ENCODE data around the gene ARL5C. TPM values are rescaled to one million over a fixed set of nuclear protein-coding genes. Genes with fewer than 3 reads are reported as not detected.
A peak's percentile ranks its signal among the peaks of the same experiment; 100 is the strongest.

ARL5C gene
- total and polyA plus RNA-seq, 8 donors = 0.31 to 1.0 (median 0.73) TPM; not detected in 3

DNA sequence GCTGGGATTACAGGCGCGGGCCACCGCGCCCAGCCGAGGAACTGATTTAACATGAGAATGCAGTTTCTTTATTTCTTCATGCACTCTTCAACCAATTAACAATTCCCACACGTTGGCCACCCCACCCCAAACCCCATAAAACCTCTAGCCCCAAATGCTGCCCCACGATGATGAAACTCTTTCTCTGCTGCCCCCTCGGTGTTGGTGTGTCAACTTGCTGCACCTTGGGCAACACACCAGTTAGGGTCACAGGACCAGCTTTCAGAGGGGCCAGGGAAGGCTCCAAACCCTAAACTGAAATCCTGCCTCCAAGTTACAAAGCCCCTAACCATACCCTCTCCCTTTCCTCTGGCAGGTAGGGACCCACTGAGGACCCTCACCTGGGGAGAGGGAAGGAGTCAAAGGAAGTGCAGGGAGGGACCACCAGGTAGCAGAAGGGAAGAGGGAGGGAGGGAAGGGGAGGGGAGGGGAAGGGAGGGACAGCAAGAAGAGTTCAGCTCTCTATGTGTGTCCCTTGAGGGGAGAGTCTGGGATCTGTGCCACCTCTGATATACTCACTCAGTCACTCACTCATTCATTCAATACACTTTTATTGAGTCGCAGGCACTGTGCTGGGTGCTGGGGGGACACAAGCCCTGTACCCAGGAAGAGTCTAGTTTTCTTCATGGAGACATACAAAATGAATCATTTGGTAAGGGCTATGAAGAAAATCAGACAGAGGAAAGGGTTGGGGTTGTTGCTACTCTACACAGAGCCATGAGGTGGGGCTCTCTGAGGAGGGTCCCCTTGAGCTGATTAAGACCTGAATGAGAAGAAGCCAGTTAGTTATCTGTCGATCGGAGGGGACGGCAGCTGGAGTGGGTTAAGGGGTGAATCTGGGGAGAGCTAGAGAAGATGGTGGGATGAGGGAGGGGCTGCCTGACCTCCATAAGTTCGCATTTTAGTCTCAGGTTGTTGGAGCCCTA lies 18.5 kb downstream of the ARL5C start:
- H3K4me3 ChIP-seq = no peak overlapping the region
- H3K9me3 ChIP-seq = no peaks in the 10 kb centered on the region
- FAIRE-seq = no peak
- H3K4me1 ChIP-seq = peaks cover 0 to 14% (median 0%) of the 10 kb centered on the region in 3 donors
- no peak for ATAC-seq
- intact Hi-C loops (cut with DNase I) = no loop called here
- H3K27ac ChIP-seq = no peak overlapping the region
- H3K36me3 ChIP-seq = no peaks in the 10 kb centered on the region
- 61% methylated on average over 13 of the region's 13 CpGs for WGBS, 2 donors
- no peaks in the 10 kb centered on the region for H3K27me3 ChIP-seq
- TF ChIP-seq, protein P1, sequence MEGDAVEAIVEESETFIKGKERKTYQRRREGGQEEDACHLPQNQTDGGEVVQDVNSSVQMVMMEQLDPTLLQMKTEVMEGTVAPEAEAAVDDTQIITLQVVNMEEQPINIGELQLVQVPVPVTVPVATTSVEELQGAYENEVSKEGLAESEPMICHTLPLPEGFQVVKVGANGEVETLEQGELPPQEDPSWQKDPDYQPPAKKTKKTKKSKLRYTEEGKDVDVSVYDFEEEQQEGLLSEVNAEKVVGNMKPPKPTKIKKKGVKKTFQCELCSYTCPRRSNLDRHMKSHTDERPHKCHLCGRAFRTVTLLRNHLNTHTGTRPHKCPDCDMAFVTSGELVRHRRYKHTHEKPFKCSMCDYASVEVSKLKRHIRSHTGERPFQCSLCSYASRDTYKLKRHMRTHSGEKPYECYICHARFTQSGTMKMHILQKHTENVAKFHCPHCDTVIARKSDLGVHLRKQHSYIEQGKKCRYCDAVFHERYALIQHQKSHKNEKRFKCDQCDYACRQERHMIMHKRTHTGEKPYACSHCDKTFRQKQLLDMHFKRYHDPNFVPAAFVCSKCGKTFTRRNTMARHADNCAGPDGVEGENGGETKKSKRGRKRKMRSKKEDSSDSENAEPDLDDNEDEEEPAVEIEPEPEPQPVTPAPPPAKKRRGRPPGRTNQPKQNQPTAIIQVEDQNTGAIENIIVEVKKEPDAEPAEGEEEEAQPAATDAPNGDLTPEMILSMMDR (IDR thresholded peaks at IDR 0.05) = no peak
- no peak for DNase-seq

DNA sequence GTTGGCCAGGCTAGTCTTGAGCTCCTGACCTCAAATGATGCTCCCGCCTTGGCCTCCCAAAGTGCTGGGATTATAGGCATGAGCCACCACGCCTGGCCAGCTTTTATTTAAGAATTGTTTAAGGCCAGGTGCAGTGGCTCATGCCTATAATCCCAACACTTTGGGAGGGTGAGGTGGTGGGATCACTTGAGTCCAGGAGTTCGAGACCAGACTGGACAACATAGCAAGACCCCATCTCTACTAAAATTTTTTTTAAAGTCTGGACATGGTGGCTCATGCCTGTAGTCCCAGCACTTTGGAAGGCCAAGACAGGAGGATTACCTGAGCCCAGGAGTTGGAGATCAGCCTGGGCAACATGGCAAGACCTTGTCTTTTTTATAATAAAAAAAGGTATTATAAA lies 19.7 kb downstream of the ARL5C start:
- WGBS, 2 donors = 91 to 94% methylated on average over 3 of the region's 3 CpGs
- FAIRE-seq (no peak), DNase-seq (no peak), ATAC-seq (no peak)
- Histone ChIP-seq H3K9me3 (no peaks in the 10 kb centered on the region), H3K4me3 (no peak overlapping the region), H3K27ac (no peak overlapping the region), H3K4me1 (peaks cover 0 to 11% (median 0%) of the 10 kb centered on the region in 3 donors), H3K27me3 (no peaks in the 10 kb centered on the region), H3K36me3 (no peaks in the 10 kb centered on the region)
- intact Hi-C loops (cut with DNase I) = no loop called here
- TF ChIP-seq, protein P1 (IDR thresholded peaks at IDR 0.05) = no peak

DNA sequence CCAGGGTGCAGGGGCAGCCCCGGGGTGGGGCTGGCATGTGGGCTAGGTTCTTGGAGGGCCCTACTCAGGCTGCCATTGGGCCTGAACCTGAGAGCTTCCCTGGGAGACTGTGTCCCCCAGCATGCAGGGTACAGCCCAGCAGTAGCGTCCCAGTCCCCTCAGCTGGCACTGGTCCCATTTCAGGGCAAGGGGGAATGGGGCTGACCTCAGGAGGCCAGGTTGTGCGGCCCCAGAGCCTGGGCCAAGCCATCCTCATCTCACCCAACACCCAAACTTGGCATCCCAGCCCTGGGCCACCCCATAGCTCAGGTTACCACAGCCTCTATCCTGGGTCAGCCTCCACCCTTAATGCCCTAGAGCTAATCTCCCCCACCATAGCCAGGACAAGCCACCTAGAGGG lies 20.8 kb downstream of the ARL5C start:
- intact Hi-C loops (cut with DNase I) = no loop called here
- Histone ChIP-seq H3K27ac (no peak overlapping the region), H3K36me3 (no peaks in the 10 kb centered on the region), H3K4me1 (peaks cover 0 to 11% (median 0%) of the 10 kb centered on the region in 3 donors), H3K27me3 (no peaks in the 10 kb centered on the region), H3K9me3 (no peaks in the 10 kb centered on the region), H3K4me3 (no peak overlapping the region)
- peak in 3 of 6 donors; percentile 45 to 64 (median 56) for DNase-seq
- TF ChIP-seq, protein P1 (IDR thresholded peaks at IDR 0.05) = no peak
- ATAC-seq = no peak
- 82 to 83% methylated on average over 3 of the region's 3 CpGs for WGBS, 2 donors
- no peak for FAIRE-seq

DNA sequence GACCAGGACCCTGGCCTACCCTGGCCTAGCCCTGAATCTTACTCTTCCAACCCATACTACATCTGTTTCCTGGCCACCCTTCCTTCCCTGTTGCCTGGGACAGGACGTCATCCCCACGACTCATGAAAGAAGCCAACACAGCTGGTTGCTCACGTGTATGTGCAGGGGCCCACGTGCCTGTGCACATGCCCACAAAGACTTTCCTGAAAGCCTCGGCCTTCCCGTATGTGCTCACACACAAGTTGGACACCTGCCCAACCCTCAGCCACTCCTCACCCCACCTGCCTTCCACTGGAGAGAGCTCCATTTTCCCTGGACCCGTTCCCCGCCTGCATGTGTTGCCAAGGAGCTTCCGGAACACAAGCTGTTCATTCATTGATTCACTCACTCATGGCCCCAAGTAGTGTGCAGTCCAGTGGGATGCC lies 21.5 kb downstream of the ARL5C start:
- Histone ChIP-seq H3K4me1 (peaks cover 0 to 11% (median 0%) of the 10 kb centered on the region in 3 donors), H3K4me3 (no peak overlapping the region), H3K27ac (peak overlapping the region; percentile 17 to 72 (median 52)), H3K36me3 (no peaks in the 10 kb centered on the region), H3K27me3 (no peaks in the 10 kb centered on the region), H3K9me3 (no peaks in the 10 kb centered on the region)
- 9 to 12% methylated on average over 9 of the region's 9 CpGs for WGBS, 2 donors
- intact Hi-C loops (cut with DNase I) = no loop called here
- TF ChIP-seq, protein P1 (IDR thresholded peaks at IDR 0.05) = no peak
- DNase-seq (peak; percentile 88 to 96 (median 92)), ATAC-seq (peak; percentile 87 to 95 (median 94)), FAIRE-seq (no peak)
